IPS-11a (cell line): ENCODE results near the gene LIPT1.
A peak's percentile ranks its signal among the peaks of the same experiment; 100 is the strongest.
"Not testable (repeated sequence)": the region's sequence is repeated elsewhere in the genome, so short reads cannot be mapped to it uniquely, and the experiment has no call there.

Experiments
- H3K4me3 ChIP-seq: one replicate; pipeline ENCODE4 v1.5.1; 2013; ENCODE audit warnings: low read depth, low read length, control low read depth

LIPT1 gene

GRCh38 chr2:99154643-99155536, at the start of gene LIPT1, which contains the start of gene TSGA10:
Gene LIPT1 (plus strand): TSS chr2:99154967. CDS start chr2:99161958, 6,991 bp downstream.
Gene TSGA10 (minus strand): TSS chr2:99154942. CDS start chr2:99109439, 45,503 bp downstream.
- H3K4me3 ChIP-seq = peak within 1 kb of the TSS; percentile 88

GRCh38 chr2:99106913-99107312, 47.9 kb upstream of the LIPT1 start:
- H3K4me3 ChIP-seq = no peak overlapping the region

GRCh38 chr2:99111236-99111635, 43.5 kb upstream of the LIPT1 start:
- H3K4me3 ChIP-seq = no peak overlapping the region

GRCh38 chr2:99111945-99112344, 42.8 kb upstream of the LIPT1 start:
- H3K4me3 ChIP-seq = no peak overlapping the region

- no peak overlapping the region for H3K4me3 ChIP-seq
Observed at GRCh38 chr2:99112617-99113016, 42.1 kb upstream of the LIPT1 start.

GRCh38 chr2:99127981-99128380, 26.8 kb upstream of the LIPT1 start:
- H3K4me3 ChIP-seq = no peak overlapping the region

GRCh38 chr2:99135044-99135556, 19.7 kb upstream of the LIPT1 start:
- H3K4me3 ChIP-seq = not testable (repeated sequence)

- H3K4me3 ChIP-seq = no peak overlapping the region
Observed at GRCh38 chr2:99139003-99139402, 15.8 kb upstream of the LIPT1 start.

GRCh38 chr2:99140056-99140859, 14.5 kb upstream of the LIPT1 start:
- peak overlapping the region; percentile 72 for H3K4me3 ChIP-seq

- peak overlapping the region; percentile 72 for H3K4me3 ChIP-seq
Observed at GRCh38 chr2:99140860-99141109, 14.0 kb upstream of the LIPT1 start.

GRCh38 chr2:99141110-99142108, 13.4 kb upstream of the LIPT1 start, which contains the start of gene C2orf15:
Gene C2orf15 (plus strand): TSS chr2:99141707. CDS start chr2:99150559, 8,852 bp downstream.
- H3K4me3 ChIP-seq = peak within 1 kb of the TSS; percentile 72

- no peak overlapping the region for H3K4me3 ChIP-seq
Observed at GRCh38 chr2:99150706-99151105, 4.1 kb upstream of the LIPT1 start.

- no peak overlapping the region for H3K4me3 ChIP-seq
Observed at GRCh38 chr2:99152199-99152895, 2.4 kb upstream of the LIPT1 start.

GRCh38 chr2:99153921-99154604, 704 bp upstream of the LIPT1 start:
- H3K4me3 ChIP-seq = peak overlapping the region; percentile 88

GRCh38 chr2:99156891-99157290, 2.1 kb downstream of the LIPT1 start:
- no peak overlapping the region for H3K4me3 ChIP-seq

- H3K4me3 ChIP-seq = no peak overlapping the region
Observed at GRCh38 chr2:99158599-99158998, 3.8 kb downstream of the LIPT1 start.

- H3K4me3 ChIP-seq = no peak overlapping the region
Observed at GRCh38 chr2:99159594-99159993, 4.8 kb downstream of the LIPT1 start.

- H3K4me3 ChIP-seq = no peak overlapping the region
Observed at GRCh38 chr2:99166218-99166617, 11.5 kb downstream of the LIPT1 start.

GRCh38 chr2:99169534-99169933, 14.8 kb downstream of the LIPT1 start:
- no peak overlapping the region for H3K4me3 ChIP-seq
